Keratinocyte (primary cell): ENCODE results near the gene TAF1C.

Experiments used
- EZH2 ChIP-seq: IDR thresholded peaks from one replicate; pipeline ENCODE4 v1.6.1; 2012; ENCODE audit warnings: inconsistent platforms, mild to moderate bottlenecking, low read length, moderate library complexity
- TF ChIP-seq, protein P1 (sequence below), 3 experiments: IDR thresholded peaks in 1 of 3; conservative IDR thresholded peaks in 1 of 3; optimal IDR thresholded peaks in 1 of 3; 2 replicates in 2 of 3; 3 replicates in 1 of 3; pipeline versions ENCODE3 to v1.5.1; 2011; ENCODE audit warnings: low read length in 3 of 3, mild to moderate bottlenecking in 3 of 3, moderate library complexity in 2 of 3, control low read depth in 1 of 3, inconsistent platforms in 1 of 3; ENCODE audit not compliant: insufficient read depth in 2 of 3; ENCODE audit errors: extremely low read depth in 1 of 3

DNA sequence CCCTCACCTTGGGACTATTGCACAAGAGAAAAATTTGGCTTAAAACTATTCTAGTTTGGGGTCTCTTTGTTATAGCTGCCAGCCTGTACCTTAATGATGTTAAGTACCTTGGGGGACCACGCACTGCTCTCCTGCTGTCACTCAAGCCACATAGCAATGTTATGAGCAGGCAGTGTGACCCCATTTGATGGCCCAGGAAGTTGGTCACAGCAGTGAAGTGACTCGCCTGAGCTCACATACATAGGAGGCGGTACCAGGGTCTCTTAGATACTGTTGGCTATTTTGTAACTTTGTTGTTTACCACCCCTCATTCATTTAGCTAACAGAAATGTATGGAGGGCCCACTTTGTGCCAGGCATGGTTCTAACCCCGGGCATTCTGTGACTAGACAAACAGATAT is 36.6 kb upstream of the TAF1C start:
- TF ChIP-seq, protein P1, sequence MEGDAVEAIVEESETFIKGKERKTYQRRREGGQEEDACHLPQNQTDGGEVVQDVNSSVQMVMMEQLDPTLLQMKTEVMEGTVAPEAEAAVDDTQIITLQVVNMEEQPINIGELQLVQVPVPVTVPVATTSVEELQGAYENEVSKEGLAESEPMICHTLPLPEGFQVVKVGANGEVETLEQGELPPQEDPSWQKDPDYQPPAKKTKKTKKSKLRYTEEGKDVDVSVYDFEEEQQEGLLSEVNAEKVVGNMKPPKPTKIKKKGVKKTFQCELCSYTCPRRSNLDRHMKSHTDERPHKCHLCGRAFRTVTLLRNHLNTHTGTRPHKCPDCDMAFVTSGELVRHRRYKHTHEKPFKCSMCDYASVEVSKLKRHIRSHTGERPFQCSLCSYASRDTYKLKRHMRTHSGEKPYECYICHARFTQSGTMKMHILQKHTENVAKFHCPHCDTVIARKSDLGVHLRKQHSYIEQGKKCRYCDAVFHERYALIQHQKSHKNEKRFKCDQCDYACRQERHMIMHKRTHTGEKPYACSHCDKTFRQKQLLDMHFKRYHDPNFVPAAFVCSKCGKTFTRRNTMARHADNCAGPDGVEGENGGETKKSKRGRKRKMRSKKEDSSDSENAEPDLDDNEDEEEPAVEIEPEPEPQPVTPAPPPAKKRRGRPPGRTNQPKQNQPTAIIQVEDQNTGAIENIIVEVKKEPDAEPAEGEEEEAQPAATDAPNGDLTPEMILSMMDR (optimal IDR thresholded peaks at IDR 0.05 in 1 of 3, IDR thresholded peaks at IDR 0.05 in 1 of 3, conservative IDR thresholded peaks at IDR 0.05 in 1 of 3; ENCODE audit: extremely low read depth in 1 of 3, insufficient read depth in 2 of 3, low read length in 3 of 3): no peak
- no peak for TF ChIP-seq EZH2
